Medulla oblongata (tissue), 1 donor: Measurements from ENCODE around the gene NUAK1.

Source experiments
- DNase-seq: peaks from one replicate; pipeline ENCODE4 v3.0.0-alpha.2; 2015; ENCODE audit errors: extremely low spot score

Gene NUAK1

GRCh38 chr12:106109168-106109910, 29.4 kb downstream of the NUAK1 start:
- no peak for DNase-seq

GRCh38 chr12:106108185-106108835, 30.4 kb downstream of the NUAK1 start:
- DNase-seq: no peak

- no peak for DNase-seq
Observed at GRCh38 chr12:106107566-106107965, 31.2 kb downstream of the NUAK1 start.

- DNase-seq: no peak
Observed at GRCh38 chr12:106106892-106107291, 31.9 kb downstream of the NUAK1 start.

- DNase-seq: no peak
Observed at GRCh38 chr12:106106061-106106566, 32.6 kb downstream of the NUAK1 start.

- DNase-seq: no peak
Observed at GRCh38 chr12:106101803-106102202, 37.0 kb downstream of the NUAK1 start.

- no peak for DNase-seq
Observed at GRCh38 chr12:106098691-106099200, 40.0 kb downstream of the NUAK1 start.

GRCh38 chr12:106097011-106097410, 41.7 kb downstream of the NUAK1 start:
- DNase-seq: no peak

GRCh38 chr12:106096376-106096775, 42.4 kb downstream of the NUAK1 start:
- DNase-seq: no peak

GRCh38 chr12:106094304-106094703, 44.5 kb downstream of the NUAK1 start:
- no peak for DNase-seq

- no peak for DNase-seq
Observed at GRCh38 chr12:106093246-106093645, 45.5 kb downstream of the NUAK1 start.

- no peak for DNase-seq
Observed at GRCh38 chr12:106091446-106091820, 47.3 kb downstream of the NUAK1 start.

- DNase-seq: no peak
Observed at GRCh38 chr12:106090591-106091445, 47.9 kb downstream of the NUAK1 start.

- DNase-seq: no peak
Observed at GRCh38 chr12:106089935-106090334, 48.8 kb downstream of the NUAK1 start.

GRCh38 chr12:106088811-106089485, 49.8 kb downstream of the NUAK1 start:
- DNase-seq: no peak

- no peak for DNase-seq
Observed at GRCh38 chr12:106088246-106088808, 50.4 kb downstream of the NUAK1 start.

- peak; percentile 94 for DNase-seq
Observed at GRCh38 chr12:106086696-106087095, 52.1 kb downstream of the NUAK1 start.

GRCh38 chr12:106085213-106085612, 53.5 kb downstream of the NUAK1 start:
- no peak for DNase-seq

- no peak for DNase-seq
Observed at GRCh38 chr12:106084759-106085158, 54.0 kb downstream of the NUAK1 start.

- DNase-seq: no peak
Observed at GRCh38 chr12:106084014-106084671, 54.6 kb downstream of the NUAK1 start.
